Stimulated activated CD4-positive, alpha-beta T cell treated with anti-CD3 and anti-CD28 coated beads, Interleukin-15, amount 100 ng/mL, for 48 hours (primary cell): ENCODE measurements around the gene CORT.
"Not testable (repeated sequence)": the region's sequence is repeated elsewhere in the genome, so short reads cannot be mapped to it uniquely, and the experiment has no call there.

ENCODE experiments used
- DNase-seq, 2 donors: peaks; one replicate each; pipeline ENCODE4 v3.0.0-alpha.2; 2020; ENCODE audit warnings: low read depth in 2 of 2

CORT gene

DNA sequence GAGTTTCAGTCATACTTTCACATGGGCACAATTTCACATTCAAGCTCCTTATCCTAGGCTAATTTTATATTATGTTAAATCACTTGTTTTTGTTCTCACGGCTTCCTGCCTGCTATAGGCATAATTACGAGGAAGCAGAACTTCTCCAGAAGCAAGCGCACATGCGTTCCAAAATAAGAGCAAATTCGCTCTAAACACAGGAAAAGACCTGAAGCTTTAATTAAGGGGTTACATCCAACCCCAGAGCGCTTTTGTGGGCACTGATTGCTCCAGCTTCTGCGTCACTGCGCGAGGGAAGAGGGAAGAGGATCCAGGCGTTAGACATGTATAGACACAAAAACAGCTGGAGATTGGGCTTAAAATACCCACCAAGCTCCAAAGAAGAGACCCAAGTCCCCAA, at the start of gene CORT:
TSS of gene CORT (plus strand) at position 281 of the 400 bp plus-strand sequence. CDS start 193 bp downstream, outside the sequence.
- DNase-seq, result no peak

- DNase-seq, result no peak
Observed at GRCh38 chr1:10401281-10401680, 48.5 kb upstream of the CORT start.

- DNase-seq, result no peak
Observed at GRCh38 chr1:10402729-10403274, 47.0 kb upstream of the CORT start.

DNA sequence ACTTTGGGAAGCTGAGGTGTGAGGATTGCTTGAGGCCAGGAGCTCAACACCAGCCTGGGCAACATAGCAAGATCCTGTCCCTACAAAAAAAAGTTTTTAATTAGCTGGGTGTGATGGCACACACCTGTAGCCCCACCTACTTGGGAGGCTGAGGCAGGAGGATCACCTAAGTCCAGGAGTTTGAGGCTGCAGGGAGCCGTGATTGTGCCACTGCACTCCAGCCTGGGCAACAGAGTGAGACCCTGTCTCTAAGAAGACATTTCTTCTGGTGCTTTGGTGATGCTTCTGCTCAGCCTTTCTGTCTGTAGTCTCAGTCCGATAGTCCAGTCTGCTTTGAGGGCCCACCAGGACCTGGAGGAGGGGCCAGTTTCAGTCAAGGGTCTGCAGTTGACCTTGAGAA, 42.6 kb upstream of the CORT start:
- DNase-seq, result no peak

DNA sequence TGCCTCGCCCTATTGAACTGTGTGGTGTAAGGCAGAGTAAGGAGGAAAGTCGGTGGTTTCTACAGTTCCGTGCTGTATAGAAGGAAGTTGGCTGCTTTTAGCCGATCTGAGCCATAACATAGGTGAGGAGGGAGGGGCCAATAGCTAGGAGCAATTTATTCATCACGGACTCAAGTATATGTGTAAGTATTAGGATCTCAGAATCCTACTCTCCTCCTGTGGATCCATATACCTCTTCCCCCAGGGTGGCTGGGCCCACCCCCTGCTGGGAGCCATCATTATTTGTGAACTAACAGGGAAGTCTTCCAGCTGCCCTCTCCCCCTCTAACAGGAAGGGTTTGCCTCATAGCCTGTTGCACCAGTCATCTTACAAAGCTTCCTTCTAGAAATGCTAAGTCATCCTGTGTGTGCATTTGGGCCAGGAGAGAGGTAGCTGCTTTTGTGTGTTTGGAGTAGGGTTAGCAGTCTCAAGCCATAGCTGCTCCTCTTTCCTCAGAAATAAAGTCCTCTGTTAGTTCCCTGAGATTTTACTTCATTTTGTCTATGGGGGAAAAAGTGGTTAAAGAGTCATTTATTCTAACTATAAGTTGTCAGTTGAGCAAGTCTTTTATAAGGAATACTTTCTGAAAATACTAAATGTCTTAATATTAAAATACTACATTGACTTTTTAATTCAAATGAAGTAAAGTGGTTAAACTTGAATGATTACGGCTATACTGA, 34.5 kb upstream of the CORT start:
- DNase-seq, result no peak

DNA sequence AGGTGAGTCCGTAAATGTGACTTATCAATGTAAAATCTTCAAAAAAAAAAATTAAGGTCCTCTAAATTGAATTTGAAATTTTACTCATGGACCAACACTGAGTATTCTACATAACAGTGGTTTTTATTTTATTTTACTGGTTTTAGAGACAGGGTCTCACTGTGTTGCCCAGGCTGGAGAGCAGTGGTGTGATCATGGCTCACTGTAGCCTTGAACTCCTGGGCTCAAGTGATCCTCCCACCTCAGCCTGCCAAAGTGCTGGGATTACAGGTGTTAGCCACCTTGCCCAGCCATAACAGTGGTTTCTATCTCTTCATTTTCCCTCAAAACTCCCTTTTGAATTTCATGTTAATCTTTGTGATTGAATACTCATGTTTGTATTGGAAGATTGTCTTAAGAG, 33.9 kb upstream of the CORT start:
- not testable (repeated sequence) for DNase-seq

DNA sequence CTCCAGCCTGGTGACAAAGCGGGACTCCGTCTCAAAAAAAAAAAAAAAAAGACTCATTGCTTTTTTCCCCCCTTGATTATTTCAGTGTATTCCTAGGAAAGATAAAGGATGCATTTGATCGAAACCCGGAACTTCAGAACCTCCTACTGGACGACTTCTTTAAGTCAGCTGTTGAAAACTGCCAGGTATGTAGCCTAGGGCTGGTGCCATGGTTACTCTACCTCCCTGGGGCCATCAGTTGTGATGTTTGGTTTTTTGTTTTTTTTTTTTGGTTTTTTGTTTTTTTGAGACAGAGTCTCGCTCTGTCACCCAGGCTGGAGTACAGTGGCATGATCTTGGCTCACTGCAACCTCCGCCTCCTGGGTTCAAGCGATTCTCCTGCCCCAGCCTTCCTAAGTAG, 31.1 kb upstream of the CORT start:
- DNase-seq, result not testable (repeated sequence)

GRCh38 chr1:10419351-10419750, 30.5 kb upstream of the CORT start:
- DNase-seq, result no peak

DNA sequence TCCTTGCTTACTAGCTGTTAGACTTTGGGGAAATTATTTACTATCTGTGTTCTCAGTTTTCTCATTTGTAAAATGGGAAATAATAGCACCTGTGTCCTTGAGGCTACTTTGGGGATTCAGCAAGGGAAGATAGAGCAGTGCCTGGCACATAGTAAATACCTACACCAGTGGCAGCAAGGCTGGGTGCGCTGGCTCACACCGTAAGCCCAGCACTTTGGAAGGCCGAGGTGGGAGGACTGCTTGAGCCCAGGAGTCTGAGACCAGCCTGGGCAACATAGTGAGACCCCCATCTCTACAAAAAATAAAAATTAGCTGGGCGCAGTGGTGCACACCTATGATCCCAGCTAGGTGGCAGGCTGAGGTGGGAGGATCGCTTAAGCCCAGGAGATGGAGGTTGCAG, 28.2 kb upstream of the CORT start:
- no peak for DNase-seq

- DNase-seq, result no peak
Observed at GRCh38 chr1:10424034-10424433, 25.8 kb upstream of the CORT start.

- no peak for DNase-seq
Observed at GRCh38 chr1:10424651-10425050, 25.2 kb upstream of the CORT start.

DNA sequence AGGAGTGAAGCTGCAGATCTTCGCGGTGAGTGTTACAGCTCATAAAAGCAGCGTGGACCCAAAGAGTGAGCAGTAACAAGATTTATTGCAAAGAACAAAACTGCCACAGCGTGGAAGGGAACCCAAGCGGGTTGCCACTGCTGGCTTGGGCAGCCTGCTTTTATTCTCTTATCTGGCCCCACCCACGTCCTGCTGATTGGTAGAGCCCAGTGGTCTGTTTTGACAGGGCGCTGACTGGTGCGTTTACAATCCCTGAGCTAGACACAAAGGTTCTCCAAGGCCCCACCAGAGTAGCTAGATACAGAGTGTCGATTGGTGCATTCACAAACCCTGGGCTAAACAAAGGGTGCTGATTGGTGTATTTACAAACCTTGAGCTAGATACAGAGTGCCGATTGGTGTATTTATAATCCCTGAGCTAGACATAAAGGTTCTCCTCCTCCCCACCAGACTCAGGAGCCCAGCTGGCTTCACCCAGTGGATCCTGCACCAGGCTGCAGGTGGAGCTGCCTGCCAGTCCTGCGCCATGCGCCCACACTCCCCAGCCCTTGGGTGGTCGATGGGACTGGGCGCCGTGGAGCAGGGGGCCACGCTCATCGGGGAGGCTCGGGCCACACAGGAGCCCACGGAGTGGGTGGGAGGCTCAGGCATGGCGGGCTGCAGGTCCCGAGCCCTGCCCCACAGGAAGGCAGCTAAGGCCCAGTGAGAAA, 23.9 kb upstream of the CORT start:
- DNase-seq, result not testable (repeated sequence)

DNA sequence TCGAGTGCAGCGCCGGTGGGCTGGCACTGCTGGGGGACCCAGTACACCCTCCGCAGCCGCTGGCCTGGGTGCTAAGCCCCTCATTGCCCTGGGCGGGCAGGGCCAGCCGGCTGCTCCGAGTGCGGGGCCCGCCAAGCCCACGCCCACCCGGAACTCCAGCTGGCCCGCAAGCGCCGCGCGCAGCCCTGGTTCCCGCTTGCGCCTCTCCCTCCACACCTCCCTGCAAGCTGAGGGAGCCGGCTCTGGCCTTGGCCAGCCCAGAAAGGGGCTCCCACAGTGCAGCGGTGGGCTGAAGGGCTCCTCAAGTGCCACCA, 23.3 kb upstream of the CORT start:
- not testable (repeated sequence) for DNase-seq

- no peak for DNase-seq
Observed at GRCh38 chr1:10428984-10429383, 20.8 kb upstream of the CORT start.

GRCh38 chr1:10429868-10430215, 20.0 kb upstream of the CORT start:
- no peak for DNase-seq

DNA sequence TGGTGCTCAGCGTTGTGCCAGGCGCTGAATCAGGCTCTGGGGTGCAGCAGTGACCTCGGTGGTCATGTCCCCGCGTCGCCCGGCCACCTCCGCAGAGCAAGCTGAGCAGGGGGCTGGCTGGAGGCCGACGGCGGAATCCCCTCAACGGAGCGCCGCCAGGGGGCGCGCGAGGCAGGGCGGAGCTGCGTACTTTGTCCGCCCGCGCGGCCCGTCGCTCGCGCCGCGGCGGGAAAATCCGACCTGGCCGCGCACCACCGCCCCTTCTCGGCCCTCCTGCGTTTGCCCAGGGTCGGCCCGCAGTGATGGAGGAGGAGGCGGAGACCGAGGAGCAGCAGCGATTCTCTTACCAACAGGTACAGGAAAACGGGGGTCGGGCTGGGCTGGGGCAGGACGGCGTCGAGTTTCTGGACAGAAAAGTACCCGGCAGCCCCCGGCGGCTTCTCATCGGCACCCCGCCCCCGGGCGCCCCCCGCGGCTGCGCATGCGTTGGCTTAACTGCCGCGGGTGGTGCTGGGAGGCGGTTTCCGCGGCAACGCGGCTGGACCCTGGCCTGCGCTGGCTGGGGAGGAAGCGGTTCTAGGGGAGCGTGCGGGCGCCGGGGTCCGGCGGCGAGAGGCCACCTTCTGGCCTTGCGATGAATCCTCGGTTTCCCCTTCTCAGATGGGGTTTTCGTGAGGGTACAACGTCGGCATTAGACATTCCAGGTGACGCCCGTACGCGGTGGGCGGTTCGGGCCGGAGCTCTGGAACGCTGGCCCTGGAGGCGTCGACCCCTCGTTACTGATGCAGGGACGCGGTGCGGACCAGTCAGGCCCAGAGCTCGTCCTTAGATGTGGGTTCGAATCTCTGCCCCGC, 19.4 kb upstream of the CORT start, which contains the start of gene CENPS:
TSS of gene CENPS (plus strand) at position 218 of the 854 bp plus-strand sequence. CDS start at position 303, 85 bp downstream.
- peak; percentile 78 to 92 for DNase-seq

DNA sequence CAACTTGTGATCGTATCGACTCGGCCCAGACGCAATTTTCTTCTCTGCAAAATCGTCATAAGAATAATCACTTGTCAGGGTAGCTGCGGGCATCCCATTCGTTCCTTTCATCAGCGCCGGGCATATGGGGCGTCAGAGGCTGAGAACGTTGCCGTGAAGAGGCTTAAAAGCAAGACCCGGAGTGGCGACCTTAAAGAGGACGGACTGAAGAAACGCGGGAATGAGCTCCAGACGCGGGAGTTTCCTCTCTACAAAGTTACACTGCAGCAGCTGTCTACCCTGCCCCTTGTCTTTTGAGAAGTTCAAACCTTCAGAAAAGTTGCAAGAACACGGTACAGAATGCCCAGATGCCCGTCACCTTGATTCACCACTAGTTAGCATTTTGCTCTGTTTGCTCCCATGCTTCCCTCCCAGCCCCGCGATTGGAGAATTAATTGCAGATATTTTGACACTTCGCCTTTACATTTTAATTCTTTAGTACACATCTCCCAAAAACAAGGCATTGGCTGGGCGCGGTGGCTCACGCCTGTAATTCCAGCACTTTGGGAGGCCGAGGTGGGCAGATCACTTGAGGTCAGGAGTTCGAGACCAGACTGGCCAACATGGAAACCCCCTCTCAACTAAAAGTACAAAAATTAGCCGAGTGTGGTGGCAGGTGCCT, 18.6 kb upstream of the CORT start:
- no peak for DNase-seq

DNA sequence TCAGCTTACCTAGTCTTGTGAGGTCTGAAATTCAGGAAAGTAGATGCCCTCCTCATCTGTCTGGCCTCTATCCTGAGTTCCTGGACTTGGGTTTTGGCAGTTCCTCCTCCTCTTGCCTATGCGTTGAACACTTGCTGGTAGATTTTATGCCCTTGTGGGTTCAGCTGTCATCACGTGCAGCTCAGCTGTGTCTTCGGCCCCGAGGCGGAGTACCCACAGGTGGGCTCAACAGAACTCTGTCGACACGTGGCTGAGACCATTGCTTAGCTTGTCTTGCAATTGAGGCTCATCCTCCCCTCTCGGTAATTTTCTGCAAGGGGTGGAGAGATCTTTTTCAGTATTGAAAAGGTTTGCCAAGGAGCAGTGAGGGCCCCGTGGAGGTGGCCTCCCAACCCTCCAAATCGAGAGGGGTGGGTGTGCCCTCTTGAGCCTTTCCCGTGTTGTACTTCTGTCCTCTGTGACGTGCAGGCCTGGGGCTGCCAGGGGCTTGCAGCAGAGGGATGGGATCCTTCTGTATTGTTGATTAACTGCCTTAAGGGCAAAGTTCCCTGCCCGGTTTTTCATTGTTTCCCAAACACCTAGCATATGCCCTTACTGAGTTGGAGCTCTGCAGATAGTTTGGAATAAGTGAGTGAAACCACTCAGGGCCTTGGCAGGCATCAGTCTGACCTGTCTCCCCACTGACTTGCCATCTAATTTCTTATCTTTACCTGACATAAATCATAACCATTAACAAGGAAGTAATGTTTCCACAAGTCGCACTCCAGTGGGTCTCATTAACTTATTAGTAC, 16.7 kb upstream of the CORT start:
- DNase-seq, result no peak

GRCh38 chr1:10433790-10434189, 16.0 kb upstream of the CORT start:
- DNase-seq, result no peak

DNA sequence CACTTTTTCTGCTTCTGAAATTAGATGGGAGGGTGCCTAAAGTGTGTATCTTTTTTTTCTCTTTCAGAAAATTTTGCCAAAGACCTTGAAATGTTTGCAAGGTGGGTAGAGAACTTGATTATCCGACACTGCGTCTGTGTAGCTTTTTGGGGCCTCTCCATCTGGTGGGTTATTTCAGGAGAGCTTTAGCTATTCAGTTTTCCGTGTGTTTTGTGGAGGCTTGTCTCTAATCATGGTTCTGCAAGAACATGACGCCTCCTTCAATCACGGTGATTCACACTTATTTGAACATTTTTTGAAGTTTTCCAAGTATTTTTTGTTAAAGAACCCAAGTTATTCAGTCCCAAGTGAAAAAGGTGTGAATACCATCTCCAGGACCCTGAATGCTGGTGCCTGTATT, 15.2 kb upstream of the CORT start:
- no peak for DNase-seq

- DNase-seq, result no peak
Observed at GRCh38 chr1:10437052-10437451, 12.8 kb upstream of the CORT start.
